HL-60 (cell line): ENCODE results near the gene RSPH1.

ENCODE experiments used
- DNase-seq, 2 experiments: peaks; one replicate each; pipeline ENCODE4 v3.0.0-alpha.2; 2010 to 2020; ENCODE audit warnings: low read depth in 1 of 2, low spot score in 1 of 2
- H3K27ac ChIP-seq: fragments of 250-450 bp; sonication (Bioruptor Pico); replicated peaks from 2 replicates; pipeline ENCODE4 v1.5.1; 2020; ENCODE audit warnings: mild to moderate bottlenecking, moderate library complexity
- H3K27me3 ChIP-seq: fragments of 250-450 bp; sonication (Bioruptor Pico); 2 replicates; pipeline ENCODE4 v1.5.1; 2021; ENCODE audit warnings: mild to moderate bottlenecking, moderate library complexity; ENCODE audit not compliant: insufficient read depth, poor library complexity, severe bottlenecking
- H3K4me3 ChIP-seq: replicated peaks from 2 replicates; pipeline ENCODE4 v1.5.1; 2011; ENCODE audit warnings: mild to moderate bottlenecking, control low read depth, low read length; ENCODE audit not compliant: insufficient read depth
- GABPA ChIP-seq: IDR thresholded peaks from 2 replicates; pipeline ENCODE4 v1.6.1; 2012; ENCODE audit warnings: low read depth
- POLR2AphosphoS5 ChIP-seq: IDR thresholded peaks from 2 replicates; pipeline ENCODE4 v1.6.1; 2012; ENCODE audit warnings: low read depth
- SPI1 ChIP-seq: IDR thresholded peaks from 2 replicates; pipeline ENCODE4 v1.6.1; 2012; ENCODE audit warnings: low read depth, mild to moderate bottlenecking, borderline replicate concordance
- TF ChIP-seq, protein P1 (sequence below): IDR thresholded peaks from 2 replicates; pipeline ENCODE4 v1.6.1; 2012; ENCODE audit warnings: low read depth; ENCODE audit not compliant: insufficient replicate concordance
- TF ChIP-seq, protein P2 (sequence below): IDR thresholded peaks from one replicate; pipeline ENCODE4 v1.5.1; 2011; ENCODE audit warnings: low read length, control low read depth, inconsistent platforms; ENCODE audit not compliant: insufficient read depth

The RSPH1 gene

DNA sequence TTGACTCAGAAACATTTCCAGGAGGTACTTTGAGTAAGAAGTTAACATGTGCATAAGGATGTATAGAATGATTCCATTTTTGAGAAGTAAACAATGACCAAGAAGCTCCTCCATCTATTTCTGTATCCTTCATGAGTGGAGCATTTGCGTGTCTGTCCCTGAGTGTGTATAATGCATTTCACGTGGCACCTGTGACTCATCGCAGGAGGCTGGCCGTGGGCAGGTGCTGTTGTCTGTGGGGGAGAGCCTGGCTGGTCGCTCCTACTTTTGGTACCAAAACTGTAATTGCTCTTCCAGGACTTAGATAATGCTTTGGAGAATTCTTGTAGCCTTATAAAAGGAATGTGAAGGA, 34.1 kb upstream of the RSPH1 start:
- no peak for DNase-seq
- Histone ChIP-seq H3K27me3 (no peaks in the 10 kb centered on the region), H3K4me3 (no peak overlapping the region), H3K27ac (no peak overlapping the region)
- TF ChIP-seq GABPA (no peak), POLR2AphosphoS5 (no peak), SPI1 (no peak)
- TF ChIP-seq, protein P1, sequence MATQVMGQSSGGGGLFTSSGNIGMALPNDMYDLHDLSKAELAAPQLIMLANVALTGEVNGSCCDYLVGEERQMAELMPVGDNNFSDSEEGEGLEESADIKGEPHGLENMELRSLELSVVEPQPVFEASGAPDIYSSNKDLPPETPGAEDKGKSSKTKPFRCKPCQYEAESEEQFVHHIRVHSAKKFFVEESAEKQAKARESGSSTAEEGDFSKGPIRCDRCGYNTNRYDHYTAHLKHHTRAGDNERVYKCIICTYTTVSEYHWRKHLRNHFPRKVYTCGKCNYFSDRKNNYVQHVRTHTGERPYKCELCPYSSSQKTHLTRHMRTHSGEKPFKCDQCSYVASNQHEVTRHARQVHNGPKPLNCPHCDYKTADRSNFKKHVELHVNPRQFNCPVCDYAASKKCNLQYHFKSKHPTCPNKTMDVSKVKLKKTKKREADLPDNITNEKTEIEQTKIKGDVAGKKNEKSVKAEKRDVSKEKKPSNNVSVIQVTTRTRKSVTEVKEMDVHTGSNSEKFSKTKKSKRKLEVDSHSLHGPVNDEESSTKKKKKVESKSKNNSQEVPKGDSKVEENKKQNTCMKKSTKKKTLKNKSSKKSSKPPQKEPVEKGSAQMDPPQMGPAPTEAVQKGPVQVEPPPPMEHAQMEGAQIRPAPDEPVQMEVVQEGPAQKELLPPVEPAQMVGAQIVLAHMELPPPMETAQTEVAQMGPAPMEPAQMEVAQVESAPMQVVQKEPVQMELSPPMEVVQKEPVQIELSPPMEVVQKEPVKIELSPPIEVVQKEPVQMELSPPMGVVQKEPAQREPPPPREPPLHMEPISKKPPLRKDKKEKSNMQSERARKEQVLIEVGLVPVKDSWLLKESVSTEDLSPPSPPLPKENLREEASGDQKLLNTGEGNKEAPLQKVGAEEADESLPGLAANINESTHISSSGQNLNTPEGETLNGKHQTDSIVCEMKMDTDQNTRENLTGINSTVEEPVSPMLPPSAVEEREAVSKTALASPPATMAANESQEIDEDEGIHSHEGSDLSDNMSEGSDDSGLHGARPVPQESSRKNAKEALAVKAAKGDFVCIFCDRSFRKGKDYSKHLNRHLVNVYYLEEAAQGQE: no peak
- TF ChIP-seq, protein P2, sequence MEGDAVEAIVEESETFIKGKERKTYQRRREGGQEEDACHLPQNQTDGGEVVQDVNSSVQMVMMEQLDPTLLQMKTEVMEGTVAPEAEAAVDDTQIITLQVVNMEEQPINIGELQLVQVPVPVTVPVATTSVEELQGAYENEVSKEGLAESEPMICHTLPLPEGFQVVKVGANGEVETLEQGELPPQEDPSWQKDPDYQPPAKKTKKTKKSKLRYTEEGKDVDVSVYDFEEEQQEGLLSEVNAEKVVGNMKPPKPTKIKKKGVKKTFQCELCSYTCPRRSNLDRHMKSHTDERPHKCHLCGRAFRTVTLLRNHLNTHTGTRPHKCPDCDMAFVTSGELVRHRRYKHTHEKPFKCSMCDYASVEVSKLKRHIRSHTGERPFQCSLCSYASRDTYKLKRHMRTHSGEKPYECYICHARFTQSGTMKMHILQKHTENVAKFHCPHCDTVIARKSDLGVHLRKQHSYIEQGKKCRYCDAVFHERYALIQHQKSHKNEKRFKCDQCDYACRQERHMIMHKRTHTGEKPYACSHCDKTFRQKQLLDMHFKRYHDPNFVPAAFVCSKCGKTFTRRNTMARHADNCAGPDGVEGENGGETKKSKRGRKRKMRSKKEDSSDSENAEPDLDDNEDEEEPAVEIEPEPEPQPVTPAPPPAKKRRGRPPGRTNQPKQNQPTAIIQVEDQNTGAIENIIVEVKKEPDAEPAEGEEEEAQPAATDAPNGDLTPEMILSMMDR: no peak

DNA sequence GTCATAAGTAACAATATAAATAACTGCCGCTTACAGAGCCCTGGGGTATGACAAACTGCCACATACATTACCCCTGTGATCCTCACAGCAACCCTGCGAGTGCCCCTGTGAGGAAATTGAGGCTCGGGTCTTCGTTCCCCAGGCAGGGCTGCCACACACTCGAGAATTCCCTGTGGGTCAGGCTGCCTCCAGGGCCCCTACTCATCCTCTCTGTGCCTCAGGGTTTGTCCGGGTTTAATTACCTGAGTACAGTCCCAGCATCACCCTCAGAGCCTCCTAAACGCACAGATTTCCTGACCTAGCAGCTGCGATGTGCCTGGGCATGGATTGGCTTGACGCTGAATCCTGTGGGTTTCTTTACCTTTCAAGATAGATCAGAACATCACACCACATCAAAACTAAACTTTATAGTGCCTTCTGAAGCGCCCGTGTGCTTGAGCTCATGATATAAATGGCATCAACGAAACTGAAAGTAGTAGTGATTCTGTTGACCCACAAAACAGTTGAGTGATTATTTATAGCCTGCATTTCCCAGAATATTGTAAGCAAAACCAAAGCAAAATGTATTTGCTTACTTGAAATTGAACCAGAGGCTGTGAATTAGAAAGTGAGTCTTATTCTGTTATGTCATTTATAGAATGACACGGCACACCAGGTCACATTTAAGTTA, 31.6 kb upstream of the RSPH1 start:
- no peaks in the 10 kb centered on the region for H3K27me3 ChIP-seq
- H3K4me3 ChIP-seq: no peak overlapping the region
- no peak for TF ChIP-seq GABPA
- TF ChIP-seq SPI1: no peak
- TF ChIP-seq, protein P2: no peak
- TF ChIP-seq, protein P1: no peak
- no peak for TF ChIP-seq POLR2AphosphoS5
- no peak overlapping the region for H3K27ac ChIP-seq
- no peak for DNase-seq

DNA sequence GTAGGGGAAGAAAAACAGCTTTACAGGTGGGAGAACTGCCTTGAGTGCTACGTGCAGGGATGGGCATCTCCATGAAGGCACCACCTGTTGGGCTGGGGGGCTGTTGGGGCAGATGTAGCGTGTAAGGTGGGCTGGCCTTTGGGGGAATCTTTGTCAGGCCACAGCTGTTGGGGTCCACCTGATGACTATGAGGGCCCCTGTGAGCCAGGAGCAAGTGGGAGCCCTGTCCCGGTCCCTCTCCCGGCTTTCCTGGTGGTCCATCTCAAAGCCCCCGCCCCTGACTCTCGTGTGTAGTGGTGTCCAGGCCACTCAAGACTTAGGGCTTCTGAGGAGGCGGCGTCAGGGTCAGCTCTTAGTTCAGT, 31.1 kb upstream of the RSPH1 start:
- no peaks in the 10 kb centered on the region for H3K27me3 ChIP-seq
- no peak overlapping the region for H3K27ac ChIP-seq
- TF ChIP-seq GABPA: no peak
- no peak overlapping the region for H3K4me3 ChIP-seq
- DNase-seq: no peak

DNA sequence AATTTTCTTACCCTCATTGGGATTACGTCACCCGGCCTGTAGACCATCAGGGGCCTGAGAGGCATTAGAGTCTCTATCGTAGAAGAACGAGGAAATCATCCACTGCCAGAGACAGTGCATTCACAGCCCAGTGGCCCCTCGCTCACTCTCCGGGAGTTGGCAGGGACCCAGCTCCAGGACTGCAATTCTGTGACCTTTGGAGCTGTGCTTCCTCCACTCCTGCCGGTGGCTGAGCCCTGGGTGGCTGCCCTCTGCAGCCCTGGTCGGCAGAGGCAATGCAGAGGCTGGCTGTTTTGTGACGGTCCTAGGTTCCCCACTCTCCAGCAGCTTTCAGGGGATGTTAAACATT, 30.3 kb upstream of the RSPH1 start:
- no peak for TF ChIP-seq POLR2AphosphoS5
- no peak for TF ChIP-seq SPI1
- TF ChIP-seq, protein P1: no peak
- no peak for TF ChIP-seq GABPA
- TF ChIP-seq, protein P2: no peak
- H3K27me3 ChIP-seq: no peaks in the 10 kb centered on the region
- no peak for DNase-seq
- no peak overlapping the region for H3K4me3 ChIP-seq
- H3K27ac ChIP-seq: no peak overlapping the region
